Measurements from ENCODE around the gene AMFR. TPM values are rescaled to one million over a fixed set of nuclear protein-coding genes. Genes with fewer than 3 reads are reported as not detected.

Gene AMFR
- total RNA-seq, 1 donor from 2014 or later: 69.9 TPM

DNA sequence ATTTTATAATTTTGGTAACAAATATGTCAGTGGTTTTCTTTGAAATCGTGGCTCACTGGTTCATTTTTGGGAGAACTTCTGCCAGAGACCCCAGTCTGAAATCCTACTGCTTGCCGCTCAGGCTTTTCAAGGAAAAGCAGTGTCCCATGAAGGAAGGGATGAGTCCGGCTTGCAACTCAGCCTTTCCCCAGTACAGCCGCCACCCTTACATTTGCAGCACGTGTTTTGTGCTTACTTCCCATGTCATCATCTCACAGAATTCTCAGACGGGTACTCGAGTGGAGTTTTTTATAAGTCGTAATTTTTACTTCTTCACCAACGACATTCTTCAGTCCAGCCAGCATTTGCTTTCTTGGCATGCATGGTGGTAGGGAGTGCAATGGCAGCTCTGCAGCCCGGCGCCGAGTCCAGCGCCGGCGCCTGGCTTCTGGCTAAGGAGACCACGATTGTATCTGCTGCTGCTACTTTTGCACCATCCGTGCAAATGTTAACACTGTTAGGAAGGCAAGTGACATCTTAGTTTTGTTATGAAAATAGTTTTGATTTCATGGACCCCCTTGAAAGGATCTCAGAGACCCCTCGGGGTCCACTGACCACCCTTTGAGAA, 111.0 kb downstream of the AMFR start:
- no peak overlapping the region for H3K27ac Mint-ChIP-seq (ENCODE audit: unreplicated experiment)
- H3K9me3 Mint-ChIP-seq (ENCODE audit: unreplicated experiment): peaks cover 9% of the 10 kb centered on the region
- H3K4me3 Mint-ChIP-seq (ENCODE audit: unreplicated experiment): no peak overlapping the region
- peaks cover 6% of the 10 kb centered on the region for H3K4me1 Mint-ChIP-seq (ENCODE audit: low read depth, unreplicated experiment)
- peaks cover 8% of the 10 kb centered on the region for H3K27me3 Mint-ChIP-seq (ENCODE audit: unreplicated experiment)
- H3K36me3 Mint-ChIP-seq (ENCODE audit: unreplicated experiment): peaks cover 7% of the 10 kb centered on the region
- DNase-seq: no peak
- no peak for TF ChIP-seq CTCF (IDR thresholded peaks at IDR 0.05; ENCODE audit: partially characterized antibody, unreplicated experiment)

DNA sequence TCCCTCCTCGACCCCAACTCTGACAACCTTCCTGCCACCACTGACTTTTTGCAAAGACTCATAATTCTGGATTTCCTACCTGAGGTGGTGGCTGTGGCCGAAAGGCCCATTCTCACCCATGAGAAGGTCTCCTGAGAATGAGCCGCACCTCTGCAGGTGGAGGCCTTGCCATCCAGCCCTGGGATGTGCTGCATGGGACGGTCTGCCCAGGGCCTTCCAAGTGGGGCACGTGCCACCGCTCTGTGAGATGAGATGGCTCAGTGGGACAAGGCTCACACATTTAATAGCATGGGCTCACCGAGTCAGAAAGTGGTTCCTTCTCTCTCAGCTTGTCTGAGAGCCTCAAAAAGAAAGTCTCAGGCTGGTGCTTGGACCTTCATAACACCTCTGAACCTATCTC, 112.8 kb downstream of the AMFR start:
- H3K4me1 Mint-ChIP-seq (ENCODE audit: low read depth, unreplicated experiment): peaks cover under 1% of the 10 kb centered on the region
- H3K9me3 Mint-ChIP-seq (ENCODE audit: unreplicated experiment): peaks cover 13% of the 10 kb centered on the region
- peaks cover 7% of the 10 kb centered on the region for H3K36me3 Mint-ChIP-seq (ENCODE audit: unreplicated experiment)
- no peak overlapping the region for H3K27ac Mint-ChIP-seq (ENCODE audit: unreplicated experiment)
- H3K27me3 Mint-ChIP-seq (ENCODE audit: unreplicated experiment): peaks cover 6% of the 10 kb centered on the region
- TF ChIP-seq CTCF (IDR thresholded peaks at IDR 0.05; ENCODE audit: partially characterized antibody, unreplicated experiment): no peak
- no peak overlapping the region for H3K4me3 Mint-ChIP-seq (ENCODE audit: unreplicated experiment)
- no peak for DNase-seq

DNA sequence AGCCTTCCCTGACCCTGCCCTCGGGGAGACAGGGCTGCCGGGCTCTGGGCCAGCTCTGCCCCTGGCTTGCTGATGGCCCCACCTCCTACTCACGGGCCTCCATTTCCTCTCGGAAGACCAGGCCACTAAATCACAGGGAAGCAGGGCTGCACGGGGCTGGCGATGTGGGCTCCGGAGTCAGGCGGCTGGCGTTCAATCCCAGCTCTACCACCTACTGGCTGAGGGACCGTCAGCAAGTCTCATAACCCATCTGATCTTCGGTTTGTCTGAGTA, 113.4 kb downstream of the AMFR start:
- H3K27me3 Mint-ChIP-seq (ENCODE audit: unreplicated experiment): peaks cover 4% of the 10 kb centered on the region
- peaks cover 8% of the 10 kb centered on the region for H3K9me3 Mint-ChIP-seq (ENCODE audit: unreplicated experiment)
- TF ChIP-seq CTCF (IDR thresholded peaks at IDR 0.05; ENCODE audit: partially characterized antibody, unreplicated experiment): no peak
- H3K4me1 Mint-ChIP-seq (ENCODE audit: low read depth, unreplicated experiment): peaks cover 3% of the 10 kb centered on the region
- no peak for DNase-seq
- no peak overlapping the region for H3K27ac Mint-ChIP-seq (ENCODE audit: unreplicated experiment)
- peaks cover 7% of the 10 kb centered on the region for H3K36me3 Mint-ChIP-seq (ENCODE audit: unreplicated experiment)
- no peak overlapping the region for H3K4me3 Mint-ChIP-seq (ENCODE audit: unreplicated experiment)

Other genes starting within 250 kb of the AMFR start
- gene GNAO1, start 234.1 kb downstream of the AMFR start, total RNA-seq (ENCODE audit: unreplicated experiment): 250 TPM
- gene NUDT21, start 25.8 kb upstream of the AMFR start, total RNA-seq (ENCODE audit: unreplicated experiment): 135 TPM
- 45.6 TPM for gene OGFOD1, start 26.0 kb upstream of the AMFR start, total RNA-seq (ENCODE audit: unreplicated experiment)
- 40.7 TPM for gene BBS2, start 94.5 kb upstream of the AMFR start, total RNA-seq (ENCODE audit: unreplicated experiment)
- not detected for gene MT4, start 139.5 kb upstream of the AMFR start, total RNA-seq (ENCODE audit: unreplicated experiment)
- not detected for gene MT3, start 164.0 kb upstream of the AMFR start, total RNA-seq (ENCODE audit: unreplicated experiment)
- gene MT2A, start 183.0 kb upstream of the AMFR start, total RNA-seq (ENCODE audit: unreplicated experiment): not detected
- not detected for gene MT1E, start 200.2 kb upstream of the AMFR start, total RNA-seq (ENCODE audit: unreplicated experiment)
- gene MT1M, start 207.1 kb upstream of the AMFR start, total RNA-seq (ENCODE audit: unreplicated experiment): not detected
- not detected for gene MT1A, start 213.1 kb upstream of the AMFR start, total RNA-seq (ENCODE audit: unreplicated experiment)
- not detected for gene MT1B, start 226.3 kb upstream of the AMFR start, total RNA-seq (ENCODE audit: unreplicated experiment)
- 3.4 TPM for gene MT1F, start 232.4 kb upstream of the AMFR start, total RNA-seq (ENCODE audit: unreplicated experiment)
- not detected for gene MT1G, start 242.5 kb upstream of the AMFR start, total RNA-seq (ENCODE audit: unreplicated experiment)
- gene MT1H, start 244.3 kb upstream of the AMFR start, total RNA-seq (ENCODE audit: unreplicated experiment): not detected

Data from glutamatergic neuron (in vitro differentiated cells).